ENCODE results near the gene TTYH1.

- no peak; the same call in 1 of the 2 replicates for TF ChIP-seq POLR2AphosphoS5 (IDR thresholded peaks at IDR 0.05; ENCODE audit: borderline replicate concordance, low read depth, low read length)
- TF ChIP-seq EZH2 (IDR thresholded peaks at IDR 0.05): no peak
Observed at GRCh38 chr19:54462047-54462654, 46.9 kb downstream of the TTYH1 start.
